HEK293T (cell line): Measurements from ENCODE around the gene YEATS4.

Experiments used
- ARNT ChIP-seq: fragments of 450-650 bp; IDR thresholded peaks from 2 replicates; pipeline ENCODE4 v1.6.1; 2017; ENCODE audit warnings: mild to moderate bottlenecking
- BHLHE40 ChIP-seq: fragments of 450-650 bp; IDR thresholded peaks from 2 replicates; pipeline ENCODE4 v1.6.1; 2016; ENCODE audit warnings: mild to moderate bottlenecking, moderate library complexity, borderline replicate concordance
- FOXA1 ChIP-seq: fragments of 450-650 bp; IDR thresholded peaks from 2 replicates; pipeline ENCODE4 v1.6.1; 2016; ENCODE audit warnings: mild to moderate bottlenecking
- FOXK2 ChIP-seq: fragments of 450-650 bp; IDR thresholded peaks from 2 replicates; pipeline ENCODE4 v1.6.1; 2016; ENCODE audit warnings: mild to moderate bottlenecking
- HDGF ChIP-seq: fragments of 450-650 bp; IDR thresholded peaks from 2 replicates; pipeline ENCODE4 v1.6.1; 2017; ENCODE audit warnings: antibody characterized with exemption, borderline replicate concordance
- LEF1 ChIP-seq: fragments of 450-650 bp; IDR thresholded peaks from 2 replicates; pipeline ENCODE4 v1.6.1; 2017; ENCODE audit warnings: mild to moderate bottlenecking, borderline replicate concordance
- NFRKB ChIP-seq: fragments of 450-650 bp; IDR thresholded peaks from 2 replicates; pipeline ENCODE4 v1.6.1; 2016; ENCODE audit warnings: mild to moderate bottlenecking, moderate library complexity
- SP1 ChIP-seq: fragments of 450-650 bp; IDR thresholded peaks from 2 replicates; pipeline ENCODE4 v1.6.1; 2017
- SUZ12 ChIP-seq: fragments of 450-650 bp; IDR thresholded peaks from 2 replicates; pipeline ENCODE4 v1.6.1; 2016; ENCODE audit warnings: mild to moderate bottlenecking
- TARDBP ChIP-seq: fragments of 450-650 bp; IDR thresholded peaks from 2 replicates; pipeline ENCODE4 v1.6.1; 2016
- ZNF384 ChIP-seq: fragments of 450-650 bp; IDR thresholded peaks from 2 replicates; pipeline ENCODE4 v1.6.1; 2016
- TF ChIP-seq, protein P1 (sequence below): fragments of 450-650 bp; IDR thresholded peaks from 2 replicates; pipeline ENCODE4 v1.6.1; 2016

DNA sequence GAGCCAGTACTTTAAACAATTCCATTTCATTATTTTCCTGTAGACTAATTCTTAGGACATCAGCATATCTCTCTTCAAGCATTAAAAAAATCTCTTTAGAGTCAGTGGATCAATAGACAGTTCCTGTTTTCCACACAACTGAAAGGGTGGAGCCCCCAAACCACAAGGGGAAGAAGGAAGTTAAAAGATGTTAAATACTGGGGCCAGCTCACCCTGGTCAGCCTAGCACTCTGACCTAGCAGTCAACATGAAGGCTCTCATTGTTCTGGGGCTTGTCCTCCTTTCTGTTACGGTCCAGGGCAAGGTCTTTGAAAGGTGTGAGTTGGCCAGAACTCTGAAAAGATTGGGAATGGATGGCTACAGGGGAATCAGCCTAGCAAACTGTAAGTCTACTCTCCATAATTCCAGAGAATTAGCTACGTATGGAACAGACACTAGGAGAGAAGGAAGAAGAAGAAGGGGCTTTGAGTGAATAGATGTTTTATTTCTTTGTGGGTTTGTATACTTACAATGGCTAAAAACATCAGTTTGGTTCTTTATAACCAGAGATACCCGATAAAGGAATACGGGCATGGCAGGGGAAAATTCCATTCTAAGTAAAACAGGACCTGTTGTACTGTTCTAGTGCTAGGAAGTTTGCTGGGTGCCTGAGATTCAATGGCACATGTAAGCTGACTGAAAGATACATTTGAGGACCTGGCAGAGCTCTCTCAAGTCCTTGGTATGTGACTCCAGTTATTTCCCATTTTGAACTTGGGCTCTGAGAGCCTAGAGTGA, 11.2 kb upstream of the YEATS4 start, which contains the start of gene LYZ:
- TF ChIP-seq HDGF (no peak), SUZ12 (no peak), ARNT (no peak), NFRKB (no peak), LEF1 (no peak), SP1 (no peak), TARDBP (no peak), FOXK2 (no peak), BHLHE40 (no peak), FOXA1 (no peak), ZNF384 (no peak)
- TF ChIP-seq, protein P1, sequence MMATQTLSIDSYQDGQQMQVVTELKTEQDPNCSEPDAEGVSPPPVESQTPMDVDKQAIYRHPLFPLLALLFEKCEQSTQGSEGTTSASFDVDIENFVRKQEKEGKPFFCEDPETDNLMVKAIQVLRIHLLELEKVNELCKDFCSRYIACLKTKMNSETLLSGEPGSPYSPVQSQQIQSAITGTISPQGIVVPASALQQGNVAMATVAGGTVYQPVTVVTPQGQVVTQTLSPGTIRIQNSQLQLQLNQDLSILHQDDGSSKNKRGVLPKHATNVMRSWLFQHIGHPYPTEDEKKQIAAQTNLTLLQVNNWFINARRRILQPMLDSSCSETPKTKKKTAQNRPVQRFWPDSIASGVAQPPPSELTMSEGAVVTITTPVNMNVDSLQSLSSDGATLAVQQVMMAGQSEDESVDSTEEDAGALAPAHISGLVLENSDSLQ: no peak
